ENCODE measurements around the gene IL18R1. TPM values are rescaled to one million over a fixed set of nuclear protein-coding genes. Genes with fewer than 3 reads are reported as not detected.

Gene IL18R1
- total and polyA plus RNA-seq, 2 donors (not counting 3 experiments of a cell fraction or from before 2014, with no cell fraction given), result 2.9 to 3.6 TPM

DNA sequence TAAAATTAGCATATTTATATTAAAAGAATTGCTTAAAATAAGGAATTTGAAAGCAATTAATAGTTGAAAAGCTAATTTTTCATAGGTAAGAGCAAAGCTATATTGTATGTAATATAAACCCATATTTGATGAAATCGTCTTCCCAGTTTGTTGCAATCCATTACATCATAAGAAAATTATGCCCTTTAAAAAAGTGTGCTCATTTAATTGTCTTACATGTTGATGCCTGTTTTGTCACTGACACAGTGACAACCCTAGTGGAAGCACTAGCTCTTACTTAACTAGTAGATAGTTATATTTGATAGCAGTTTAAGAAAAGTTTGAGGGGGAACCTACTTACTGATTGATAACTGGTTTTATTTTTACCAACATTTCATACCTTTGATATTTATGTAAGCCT is 37.3 kb downstream of the IL18R1 start:
- dilution Hi-C loops (cut with MboI; ENCODE audit: extremely low pct_ligation_motif_present, low sequenced_read_pairs), result no loop called here
- H3K9me1 ChIP-seq (replicated peaks; ENCODE audit: control insufficient read depth, extremely low read depth, insufficient read depth, low read length), result no peaks in the 10 kb centered on the region
- H3K9me3 ChIP-seq (replicated peaks; ENCODE audit: control insufficient read depth, insufficient read depth, low read length), result no peaks in the 10 kb centered on the region
- no peak overlapping the region for H3K9ac ChIP-seq (replicated peaks; ENCODE audit: extremely low read depth, insufficient read depth, low read length)
- intact Hi-C loops (cut with micrococcal nuclease), result no loop called here
- no peaks in the 10 kb centered on the region for H3K27me3 ChIP-seq (ENCODE audit: control insufficient read depth in 2 of 2, insufficient read depth in 2 of 2, low read length in 2 of 2)
- BruUV-seq (replicated peaks), result no TSS peak
- no peak overlapping the region for H3K27ac ChIP-seq (ENCODE audit: insufficient read depth, low read depth, low read length)
- H4K20me1 ChIP-seq (replicated peaks; ENCODE audit: control insufficient read depth, extremely low read depth, insufficient read depth, low read length), result no peaks in the 10 kb centered on the region
- H2AFZ ChIP-seq (ENCODE audit: low read depth, low read length), result no peak overlapping the region
- ChIA-PET POLR2A (no interaction called here), CTCF (interaction anchor here (0.7 kb wide), 1 partner anchor 373 kb away, joined by 3 read pairs; no protein-coding TSS in a partner anchor)
- DNase-seq (ENCODE audit: low read depth, low spot score) (no peak), FAIRE-seq (no peak)
- H3K36me3 ChIP-seq (ENCODE audit: control insufficient read depth in 2 of 2, extremely low read depth in 1 of 2, insufficient read depth in 2 of 2, low read length in 2 of 2), result no peaks in the 10 kb centered on the region
- no peak overlapping the region for H3K4me2 ChIP-seq (ENCODE audit: insufficient read depth, low read length)
- H3K79me2 ChIP-seq (ENCODE audit: control insufficient read depth, insufficient read depth, low read length), result no peaks in the 10 kb centered on the region
- no peaks in the 10 kb centered on the region for H3K4me1 ChIP-seq (ENCODE audit: control insufficient read depth, extremely low read depth, insufficient read depth, low read length)
- TF ChIP-seq POLR2A (IDR thresholded peaks at IDR 0.05; ENCODE audit: low read depth, low read length) (no peak), FOS (IDR thresholded peaks at IDR 0.05; ENCODE audit: borderline replicate concordance, insufficient read depth, low read length) (no peak), MYC (IDR thresholded peaks at IDR 0.05; ENCODE audit: low read depth, low read length) (no peak), POLR2AphosphoS5 (IDR thresholded peaks at IDR 0.05; ENCODE audit: insufficient read depth, low read depth, low read length) (no peak), JUN (IDR thresholded peaks at IDR 0.05; ENCODE audit: borderline replicate concordance, insufficient read depth, insufficient read length, low read depth) (no peak), EZH2 (IDR thresholded peaks at IDR 0.05; ENCODE audit: borderline replicate concordance, low read depth, low read length, severe bottlenecking) (no peak), GATA2 (IDR thresholded peaks at IDR 0.05; ENCODE audit: insufficient read depth, insufficient read length, low read depth, low read length) (no peak)
- TF ChIP-seq, protein P1, sequence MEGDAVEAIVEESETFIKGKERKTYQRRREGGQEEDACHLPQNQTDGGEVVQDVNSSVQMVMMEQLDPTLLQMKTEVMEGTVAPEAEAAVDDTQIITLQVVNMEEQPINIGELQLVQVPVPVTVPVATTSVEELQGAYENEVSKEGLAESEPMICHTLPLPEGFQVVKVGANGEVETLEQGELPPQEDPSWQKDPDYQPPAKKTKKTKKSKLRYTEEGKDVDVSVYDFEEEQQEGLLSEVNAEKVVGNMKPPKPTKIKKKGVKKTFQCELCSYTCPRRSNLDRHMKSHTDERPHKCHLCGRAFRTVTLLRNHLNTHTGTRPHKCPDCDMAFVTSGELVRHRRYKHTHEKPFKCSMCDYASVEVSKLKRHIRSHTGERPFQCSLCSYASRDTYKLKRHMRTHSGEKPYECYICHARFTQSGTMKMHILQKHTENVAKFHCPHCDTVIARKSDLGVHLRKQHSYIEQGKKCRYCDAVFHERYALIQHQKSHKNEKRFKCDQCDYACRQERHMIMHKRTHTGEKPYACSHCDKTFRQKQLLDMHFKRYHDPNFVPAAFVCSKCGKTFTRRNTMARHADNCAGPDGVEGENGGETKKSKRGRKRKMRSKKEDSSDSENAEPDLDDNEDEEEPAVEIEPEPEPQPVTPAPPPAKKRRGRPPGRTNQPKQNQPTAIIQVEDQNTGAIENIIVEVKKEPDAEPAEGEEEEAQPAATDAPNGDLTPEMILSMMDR (IDR thresholded peaks at IDR 0.05; ENCODE audit: extremely low read depth in 1 of 2, insufficient read depth in 1 of 2, low read depth in 1 of 2, low read length in 2 of 2), result no peak
- TF ChIP-seq, protein P2, sequence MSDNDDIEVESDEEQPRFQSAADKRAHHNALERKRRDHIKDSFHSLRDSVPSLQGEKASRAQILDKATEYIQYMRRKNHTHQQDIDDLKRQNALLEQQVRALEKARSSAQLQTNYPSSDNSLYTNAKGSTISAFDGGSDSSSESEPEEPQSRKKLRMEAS (IDR thresholded peaks at IDR 0.05; ENCODE audit: insufficient read depth, insufficient read length), result no peak
- no peak overlapping the region for H3K4me3 ChIP-seq (replicated peaks in 1 of 3; ENCODE audit: insufficient read depth in 1 of 3, low read depth in 1 of 3, low read length in 3 of 3)

Data from endothelial cell of umbilical vein (primary cell).